Measurements from ENCODE around the gene TTL. TPM values are rescaled to one million over a fixed set of nuclear protein-coding genes. Genes with fewer than 3 reads are reported as not detected.
"Not testable (repeated sequence)": the region's sequence is repeated elsewhere in the genome, so short reads cannot be mapped to it uniquely, and the experiment has no call there.

Gene TTL
- total RNA-seq, 3 donors from 2014 or later (not counting 1 experiment from before 2014, with no cell fraction given), result 14.3 to 26.8 (median 26.4) TPM

- no peak for TF ChIP-seq CTCF (IDR thresholded peaks at IDR 0.05)
- no peak overlapping the region for H3K4me3 Mint-ChIP-seq
- Histone ChIP-seq H3K4me1 (ENCODE audit: control insufficient read depth, insufficient read depth, low read length) (no peaks in the 10 kb centered on the region), H3K36me3 (ENCODE audit: control insufficient read depth, insufficient read depth, low read length) (peaks cover 15% of the 10 kb centered on the region), H3K27me3 (ENCODE audit: control insufficient read depth, insufficient read depth, low read length) (no peaks in the 10 kb centered on the region), H3K9me3 (ENCODE audit: control insufficient read depth, insufficient read depth, low read length) (no peaks in the 10 kb centered on the region), H3K27ac (ENCODE audit: low read length) (no peak overlapping the region), H3K4me3 (ENCODE audit: low read length) (no peak overlapping the region)
- no peaks in the 10 kb centered on the region for H3K9me3 Mint-ChIP-seq
- H3K27me3 Mint-ChIP-seq (ENCODE audit: low read depth in 2 of 2), result no peaks in the 10 kb centered on the region
- no peak overlapping the region for H3K27ac Mint-ChIP-seq
- peaks cover 7% of the 10 kb centered on the region for H3K36me3 Mint-ChIP-seq
- intact Hi-C loops (cut with micrococcal nuclease), result no loop called here
- ATAC-seq (no peak), DNase-seq (no peak)
- 98% methylated on average over 4 of the region's 4 CpGs for WGBS (ENCODE audit: insufficient coverage)
- H3K4me1 Mint-ChIP-seq, result no peaks in the 10 kb centered on the region
These were observed 48.8 kb downstream of the TTL start for GRCh38 chr2:112530728-112531127.

- H3K4me3 ChIP-seq (ENCODE audit: low read length), result no peak overlapping the region
- H3K9me3 ChIP-seq (ENCODE audit: control insufficient read depth, insufficient read depth, low read length), result no peaks in the 10 kb centered on the region
- H3K9me3 Mint-ChIP-seq, result no peaks in the 10 kb centered on the region
- no peak overlapping the region for H3K27ac Mint-ChIP-seq
- H3K27me3 ChIP-seq (ENCODE audit: control insufficient read depth, insufficient read depth, low read length), result no peaks in the 10 kb centered on the region
- H3K36me3 Mint-ChIP-seq, result peaks cover 5% of the 10 kb centered on the region
- no peak for ATAC-seq
- no peaks in the 10 kb centered on the region for H3K4me1 ChIP-seq (ENCODE audit: control insufficient read depth, insufficient read depth, low read length)
- peaks cover 6% of the 10 kb centered on the region for H3K36me3 ChIP-seq (ENCODE audit: control insufficient read depth, insufficient read depth, low read length)
- no peak for TF ChIP-seq CTCF (IDR thresholded peaks at IDR 0.05)
- no peak overlapping the region for H3K4me3 Mint-ChIP-seq
- H3K27ac ChIP-seq (ENCODE audit: low read length), result no peak overlapping the region
- no peaks in the 10 kb centered on the region for H3K4me1 Mint-ChIP-seq
- no peak for DNase-seq
- WGBS (ENCODE audit: insufficient coverage), result 83% methylated on average over 1 of the region's 1 CpG
- H3K27me3 Mint-ChIP-seq (ENCODE audit: low read depth in 2 of 2), result no peaks in the 10 kb centered on the region
- intact Hi-C loops (cut with micrococcal nuclease), result no loop called here
These were observed 52.9 kb downstream of the TTL start for GRCh38 chr2:112534826-112535225.

GRCh38 chr2:112536665-112537064 is 54.7 kb downstream of the TTL start:
- DNase-seq; ATAC-seq; H3K9me3 ChIP-seq (ENCODE audit: control insufficient read depth, insufficient read depth, low read length); H3K36me3 ChIP-seq (ENCODE audit: control insufficient read depth, insufficient read depth, low read length); H3K27ac Mint-ChIP-seq; H3K9me3 Mint-ChIP-seq; H3K4me1 ChIP-seq (ENCODE audit: control insufficient read depth, insufficient read depth, low read length); H3K27ac ChIP-seq (ENCODE audit: low read length); intact Hi-C loops (cut with micrococcal nuclease); H3K4me3 ChIP-seq (ENCODE audit: low read length); H3K4me1 Mint-ChIP-seq; H3K4me3 Mint-ChIP-seq; H3K36me3 Mint-ChIP-seq; H3K27me3 Mint-ChIP-seq (ENCODE audit: low read depth in 2 of 2); H3K27me3 ChIP-seq (ENCODE audit: control insufficient read depth, insufficient read depth, low read length): not testable (repeated sequence)

- H3K36me3 Mint-ChIP-seq, result no peaks in the 10 kb centered on the region
- H3K4me1 ChIP-seq (ENCODE audit: control insufficient read depth, insufficient read depth, low read length), result peaks cover 17% of the 10 kb centered on the region
- no peaks in the 10 kb centered on the region for H3K9me3 ChIP-seq (ENCODE audit: control insufficient read depth, insufficient read depth, low read length)
- H3K27ac Mint-ChIP-seq, result no peak overlapping the region
- H3K27me3 Mint-ChIP-seq (ENCODE audit: low read depth in 2 of 2), result no peaks in the 10 kb centered on the region
- DNase-seq, result no peak
- TF ChIP-seq CTCF (IDR thresholded peaks at IDR 0.05), result no peak
- no peak overlapping the region for H3K4me3 Mint-ChIP-seq
- no peaks in the 10 kb centered on the region for H3K36me3 ChIP-seq (ENCODE audit: control insufficient read depth, insufficient read depth, low read length)
- H3K4me1 Mint-ChIP-seq, result peaks cover 0 to 5% of the 10 kb centered on the region in 2 donors
- H3K27ac ChIP-seq (ENCODE audit: low read length), result no peak overlapping the region
- intact Hi-C loops (cut with micrococcal nuclease), result no loop called here
- no peaks in the 10 kb centered on the region for H3K27me3 ChIP-seq (ENCODE audit: control insufficient read depth, insufficient read depth, low read length)
- ATAC-seq, result no peak
- H3K9me3 Mint-ChIP-seq, result no peaks in the 10 kb centered on the region
- no peak overlapping the region for H3K4me3 ChIP-seq (ENCODE audit: low read length)
- WGBS (ENCODE audit: insufficient coverage), result no CpG with 5 or more reads among the region's 2 CpGs
These were observed 57.4 kb downstream of the TTL start for GRCh38 chr2:112539306-112539705.
